ENCODE results near the gene WDR5B.
"Not testable (repeated sequence)": the region's sequence is repeated elsewhere in the genome, so short reads cannot be mapped to it uniquely, and the experiment has no call there.

WDR5B gene

GRCh38 chr3:122415762-122416654, at the start of gene WDR5B:
WDR5B (minus strand) TSS chr3:122416062; CDS start chr3:122415528, 534 bp downstream.
- DNase-seq = no peak

- no peak for DNase-seq
Measured at GRCh38 chr3:122464659-122465058, 48.8 kb upstream of the WDR5B start.

GRCh38 chr3:122462406-122462805, 46.5 kb upstream of the WDR5B start:
- DNase-seq = no peak

- DNase-seq = no peak
Measured at GRCh38 chr3:122461806-122462205, 45.9 kb upstream of the WDR5B start.

GRCh38 chr3:122458992-122459391, 43.1 kb upstream of the WDR5B start:
- DNase-seq = peak in 1 of 56 donors; percentile 18

GRCh38 chr3:122457706-122458105, 41.8 kb upstream of the WDR5B start:
- DNase-seq = no peak

- DNase-seq = no peak
Measured at GRCh38 chr3:122456074-122456473, 40.2 kb upstream of the WDR5B start.

GRCh38 chr3:122451371-122451770, 35.5 kb upstream of the WDR5B start:
- no peak for DNase-seq

- DNase-seq = not testable (repeated sequence)
Measured at GRCh38 chr3:122448218-122448617, 32.4 kb upstream of the WDR5B start.

- not testable (repeated sequence) for DNase-seq
Measured at GRCh38 chr3:122444491-122444887, 28.6 kb upstream of the WDR5B start.

- DNase-seq = not testable (repeated sequence)
Measured at GRCh38 chr3:122443762-122444490, 28.1 kb upstream of the WDR5B start.

GRCh38 chr3:122443090-122443489, 27.2 kb upstream of the WDR5B start:
- no peak for DNase-seq

- DNase-seq = no peak
Measured at GRCh38 chr3:122435950-122436349, 20.1 kb upstream of the WDR5B start.

- no peak for DNase-seq
Measured at GRCh38 chr3:122430371-122430770, 14.5 kb upstream of the WDR5B start.

GRCh38 chr3:122427857-122428471, 12.1 kb upstream of the WDR5B start:
- DNase-seq = no peak

GRCh38 chr3:122421836-122422235, 6.0 kb upstream of the WDR5B start:
- no peak for DNase-seq

- DNase-seq = no peak
Measured at GRCh38 chr3:122421101-122421500, 5.2 kb upstream of the WDR5B start.

- DNase-seq = no peak
Measured at GRCh38 chr3:122416966-122417365, 1.1 kb upstream of the WDR5B start.

- no peak for DNase-seq
Measured at GRCh38 chr3:122415104-122415744, 638 bp downstream of the WDR5B start.

GRCh38 chr3:122414391-122414790, 1.5 kb downstream of the WDR5B start:
- no peak for DNase-seq

- no peak for DNase-seq
Measured at GRCh38 chr3:122410639-122411038, 5.2 kb downstream of the WDR5B start.

- no peak for DNase-seq
Measured at GRCh38 chr3:122410111-122410510, 5.8 kb downstream of the WDR5B start.
